IMR-90 (cell line): ENCODE results near the gene KDF1. TPM values are rescaled to one million over a fixed set of nuclear protein-coding genes. Genes with fewer than 3 reads are reported as not detected.

ENCODE experiments used
- ATAC-seq: fragments of 200-7000 bp; cut with Tn5 transposase; 2 replicates; pipeline ENCODE4 v1.9.1; 2020; ENCODE audit warnings: low read depth, mild to moderate bottlenecking, moderate library complexity
- BruUV-seq: library from RNA; stranded (reverse); fragments of 400-500 nt; replicated peaks from 2 replicates; lab custom pipeline; 2021; lab: Mats Ljungman, UMichigan
- CTCF ChIA-PET: fragments of 300-600 bp; formaldehyde crosslinking; extraction: SDS; loops from one replicate; lab custom pipeline; 2021; ENCODE audit warnings: antibody characterized with exemption; lab: Yijun Ruan, JAX
- POLR2A ChIA-PET: fragments of 300-600 bp; sonication (Branson Sonifier 250); formaldehyde crosslinking; loops from one replicate; lab custom pipeline; 2022; ENCODE audit warnings: antibody characterized with exemption; ENCODE audit not compliant: unreplicated experiment; lab: Charles Lee
- DNase-seq: peaks from one replicate; pipeline ENCODE4 v3.0.0; 2013
- H2AFZ ChIP-seq: replicated peaks from 2 replicates; pipeline ENCODE3; 2013; ENCODE audit warnings: low read length, mild to moderate bottlenecking; ENCODE audit not compliant: poor library complexity
- H2AK5ac ChIP-seq: 2 replicates; pipeline ENCODE4 v1.6.1; 2013; ENCODE audit warnings: low read depth, low read length, inconsistent platforms
- H2AK9ac ChIP-seq: replicated peaks from 2 replicates; pipeline ENCODE3; 2013; ENCODE audit warnings: mild to moderate bottlenecking, low read depth, low read length, moderate library complexity; ENCODE audit not compliant: poor library complexity
- H2BK120ac ChIP-seq: 2 replicates; pipeline ENCODE4 v1.6.1; 2013; ENCODE audit warnings: low read depth, low read length, inconsistent platforms
- H2BK15ac ChIP-seq: 3 replicates; pipeline ENCODE4 v1.6.1; 2013; ENCODE audit warnings: low read depth, low read length, inconsistent platforms
- H2BK20ac ChIP-seq: 2 replicates; pipeline ENCODE4 v1.6.1; 2013; ENCODE audit warnings: low read depth, mild to moderate bottlenecking, inconsistent platforms, low read length, moderate library complexity
- H2BK5ac ChIP-seq: 2 replicates; pipeline ENCODE4 v1.6.1; 2013; ENCODE audit warnings: mild to moderate bottlenecking, low read depth, low read length, inconsistent platforms; ENCODE audit not compliant: poor library complexity, severe bottlenecking
- H3K14ac ChIP-seq: replicated peaks from 2 replicates; pipeline ENCODE4 v1.6.1; 2013; ENCODE audit warnings: low read depth, low read length, inconsistent platforms
- H3K18ac ChIP-seq: 2 replicates; pipeline ENCODE4 v1.6.1; 2013; ENCODE audit warnings: low read depth, low read length, control low read depth
- H3K23ac ChIP-seq: 2 replicates; pipeline ENCODE4 v1.6.1; 2013; ENCODE audit warnings: low read depth, low read length, inconsistent platforms
- H3K27ac ChIP-seq: 2 replicates; pipeline ENCODE4 v1.5.1; 2013; ENCODE audit warnings: mild to moderate bottlenecking, control low read depth, low read length; ENCODE audit not compliant: insufficient read depth
- H3K27me3 ChIP-seq: 2 replicates; pipeline ENCODE4 v1.6.1; 2013; ENCODE audit warnings: low read length; ENCODE audit not compliant: control insufficient read depth, insufficient read depth
- H3K36me3 ChIP-seq: 2 replicates; pipeline ENCODE4 v1.6.1; 2013; ENCODE audit warnings: low read length, mixed read lengths; ENCODE audit not compliant: control insufficient read depth, insufficient read depth
- H3K4ac ChIP-seq: 2 replicates; pipeline ENCODE4 v1.6.1; 2013; ENCODE audit warnings: low read depth, low read length, inconsistent platforms
- H3K4me1 ChIP-seq: 2 replicates; pipeline ENCODE4 v1.6.1; 2013; ENCODE audit warnings: low read length, mixed read lengths; ENCODE audit not compliant: control insufficient read depth, insufficient read depth
- H3K4me2 ChIP-seq: 2 replicates; pipeline ENCODE4 v1.6.1; 2013; ENCODE audit warnings: low read depth, mild to moderate bottlenecking, control low read depth, low read length, moderate library complexity
- H3K4me3 ChIP-seq: 2 replicates; pipeline ENCODE4 v1.5.1; 2013; ENCODE audit warnings: low read depth, mild to moderate bottlenecking, control low read depth, low read length, moderate library complexity; ENCODE audit not compliant: insufficient read depth
- H3K56ac ChIP-seq: 2 replicates; pipeline ENCODE4 v1.6.1; 2013; ENCODE audit warnings: low read length, inconsistent platforms; ENCODE audit not compliant: insufficient read depth; ENCODE audit errors: extremely low read depth
- H3K79me1 ChIP-seq, 2 experiments: 2 replicates each; pipeline ENCODE4 v1.6.1; 2013; ENCODE audit warnings: low read length in 2 of 2, inconsistent platforms in 1 of 2, low read depth in 1 of 2
- H3K9ac ChIP-seq: 2 replicates; pipeline ENCODE4 v1.6.1; 2013; ENCODE audit warnings: low read depth, low read length, control low read depth
- H3K9me1 ChIP-seq: 2 replicates; pipeline ENCODE4 v1.6.1; 2013; ENCODE audit warnings: low read length, inconsistent platforms; ENCODE audit not compliant: insufficient read depth
- H3K9me3 ChIP-seq: 2 replicates; pipeline ENCODE4 v1.6.1; 2013; ENCODE audit warnings: low read length; ENCODE audit not compliant: control insufficient read depth, insufficient read depth
- H4K20me1 ChIP-seq: 2 replicates; pipeline ENCODE4 v1.6.1; 2013; ENCODE audit warnings: low read length, inconsistent platforms; ENCODE audit not compliant: insufficient read depth
- H4K5ac ChIP-seq: 2 replicates; pipeline ENCODE4 v1.6.1; 2013; ENCODE audit warnings: mild to moderate bottlenecking, low read depth, low read length, control low read depth
- H4K8ac ChIP-seq, 2 experiments: 2 replicates each; pipeline ENCODE4 v1.6.1; 2013; ENCODE audit warnings: low read depth in 2 of 2, low read length in 2 of 2, control low read depth in 1 of 2, inconsistent platforms in 1 of 2
- H4K91ac ChIP-seq: 2 replicates; pipeline ENCODE4 v1.6.1; 2013; ENCODE audit warnings: low read depth, low read length, inconsistent platforms; ENCODE audit not compliant: insufficient read depth
- MAZ ChIP-seq: IDR thresholded peaks from 2 replicates; pipeline ENCODE4 v1.6.1; 2012; ENCODE audit warnings: low read depth, mild to moderate bottlenecking, low read length, improper control_type of control experiment, moderate library complexity, borderline replicate concordance
- MXI1 ChIP-seq: IDR thresholded peaks from 2 replicates; pipeline ENCODE4 v1.6.1; 2012; ENCODE audit warnings: low read depth, mild to moderate bottlenecking, low read length, moderate library complexity, borderline replicate concordance
- POLR2A ChIP-seq: IDR thresholded peaks from 2 replicates; pipeline ENCODE4 v1.6.1; 2012; ENCODE audit warnings: mild to moderate bottlenecking, low read depth, low read length
- USF2 ChIP-seq: fragments of 150-350 bp; IDR thresholded peaks from 2 replicates; pipeline ENCODE4 v1.6.1; 2017; ENCODE audit warnings: mild to moderate bottlenecking, antibody characterized with exemption, low read length, low read depth
- WGBS, 2 experiments: methylation state at CpG; one replicate each; pipeline versions ENCODE4 v1.1.5 to v1.1.7; 2013; ENCODE audit warnings: missing lambda C conversion rate in 2 of 2; ENCODE audit not compliant: insufficient read length in 1 of 2; ENCODE audit errors: extremely low coverage in 2 of 2; 5-methylcytosine and 5-hydroxymethylcytosine counted together
- dilution Hi-C: fragments of 300-500 bp; cut with HindIII; formaldehyde crosslinking; loops from one replicate; pipeline ENCODE4 v1.14.3; 2018; ENCODE audit warnings: low sequenced_read_pairs; ENCODE audit not compliant: unreplicated experiment
- in situ Hi-C: fragments of 300-500 bp; cut with MboI; formaldehyde crosslinking; loops from 3 replicates; pipeline ENCODE4 v1.14.3; 2019; ENCODE audit warnings: low sequenced_read_pairs, inconsistent platforms, mixed read lengths
- intact Hi-C: fragments of 100-400 bp; cut with micrococcal nuclease; formaldehyde crosslinking; loops from 2 replicates; pipeline ENCODE4 v1.10.0; 2022
- polyA plus RNA-seq, 3 experiments: library from polyadenylated mRNA; depleted of rRNA; stranded (reverse); fragments of >200 nt; gene quantifications; 2 replicates each; pipeline ENCODE4 v1.2.3, GENCODE V29; 2012; ENCODE audit warnings: low replicate concordance in 1 of 3
- total RNA-seq: library from RNA; depleted of rRNA; stranded (reverse); fragments of >200 nt; gene quantifications from 2 replicates; pipeline ENCODE4 v1.2.3, GENCODE V29; 2012

KDF1 gene
- total and polyA plus RNA-seq, 2 of the 4 experiments (the other 2 are of a cell fraction), result not detected

- ChIA-PET POLR2A (no interaction called here), CTCF (no interaction called here)
- ATAC-seq, result peak; percentile 99
- peak within 1 kb of the TSS; percentile 79 for H2BK5ac ChIP-seq
- H3K14ac ChIP-seq, result peak within 1 kb of the TSS; percentile 96
- H3K36me3 ChIP-seq, result peaks cover 11% of the 10 kb centered on the region
- WGBS, 2 experiments, result 2% methylated on average over 28 of the region's 83 CpGs; no CpG with 5 or more reads in 1 of the 2 experiments
- in situ Hi-C loops, result no loop called here
- H3K27ac ChIP-seq, result peak within 1 kb of the TSS; percentile 79
- no peak within 1 kb of the TSS for H2BK15ac ChIP-seq
- H3K4me2 ChIP-seq, result peak within 1 kb of the TSS; percentile 100
- peak within 1 kb of the TSS; percentile 94 for H2AK5ac ChIP-seq
- peak within 1 kb of the TSS; percentile 79 for H4K5ac ChIP-seq
- TF ChIP-seq USF2 (peak; percentile 24; the same call in 1 of the 2 replicates), MXI1 (peak; percentile 73; the same call in 1 of the 2 replicates), MAZ (no peak), POLR2A (peak; percentile 86)
- no peak within 1 kb of the TSS for H3K18ac ChIP-seq
- peak within 1 kb of the TSS; percentile 94 for H3K23ac ChIP-seq
- peak within 1 kb of the TSS; percentile 94 for H3K4ac ChIP-seq
- peak within 1 kb of the TSS; percentile 94 for H2AFZ ChIP-seq
- dilution Hi-C loops, result no loop called here
- peak within 1 kb of the TSS; percentile 11; the same call in 1 of the 2 replicates for H2BK20ac ChIP-seq
- BruUV-seq, result no TSS peak
- H3K9ac ChIP-seq, result peak within 1 kb of the TSS; percentile 83
- no peaks in the 10 kb centered on the region for H3K27me3 ChIP-seq
- peaks cover 6% of the 10 kb centered on the region for H3K4me1 ChIP-seq
- H3K56ac ChIP-seq, result peak within 1 kb of the TSS; percentile 71
- peak within 1 kb of the TSS; percentile 78 for H4K91ac ChIP-seq
- peak within 1 kb of the TSS; percentile 98 for H2AK9ac ChIP-seq
- peak within 1 kb of the TSS; percentile 62; the same call in 1 of the 2 replicates for H2BK120ac ChIP-seq
- peak within 1 kb of the TSS; percentile 86 to 99 for H4K8ac ChIP-seq
- peak; percentile 96 for DNase-seq
- peak within 1 kb of the TSS; percentile 71 for H3K4me3 ChIP-seq
- H4K20me1 ChIP-seq, result peaks cover 21% of the 10 kb centered on the region
- intact Hi-C loops, result no loop called here
- H3K9me3 ChIP-seq, result no peaks in the 10 kb centered on the region
- peaks cover 20 to 38% of the 10 kb centered on the region in 2 experiments for H3K79me1 ChIP-seq
- peaks cover 18% of the 10 kb centered on the region for H3K9me1 ChIP-seq
These were observed 38.5 kb downstream of the KDF1 start, which contains the start of gene NUDC for GRCh38 chr1:26921540-26922430. Gene NUDC (plus strand): TSS chr1:26921743. CDS start chr1:26921849, 106 bp downstream.
